Ovary (tissue), 9 donors: ENCODE measurements around the gene SYCP2L. TPM values are rescaled to one million over a fixed set of nuclear protein-coding genes. Genes with fewer than 3 reads are reported as not detected.

Experiments
- DNase-seq, 5 donors: peaks; one replicate each; pipeline ENCODE4 v3.0.0-alpha.2; 2019 to 2020
- H3K27ac ChIP-seq, 2 donors: fragments of 200-600 bp; one replicate each; pipeline versions ENCODE4 v1.5.1 to v1.8.0; 2019 to 2022
- H3K27me3 ChIP-seq: fragments of 200-600 bp; one replicate; pipeline ENCODE4 v1.8.0; 2022
- H3K36me3 ChIP-seq: fragments of 200-600 bp; sonication (generic); one replicate; pipeline ENCODE4 v1.5.1; 2019
- H3K4me1 ChIP-seq: one replicate; pipeline ENCODE4 v1.8.1; 2013; ENCODE audit warnings: mild to moderate bottlenecking, moderate library complexity; ENCODE audit not compliant: insufficient read depth
- H3K4me3 ChIP-seq: fragments of 200-600 bp; sonication (generic); one replicate; pipeline ENCODE4 v1.5.1; 2017
- H3K9me3 ChIP-seq, 2 donors: fragments of 200-600 bp in 1 of 2; sonication (generic) in 1 of 2; one replicate each; pipeline versions ENCODE4 v1.5.1 to v1.8.1; 2013 to 2019; ENCODE audit warnings: mild to moderate bottlenecking in 1 of 2, moderate library complexity in 1 of 2
- EP300 ChIP-seq: sonication (generic); formaldehyde crosslinking; IDR thresholded peaks from one replicate; pipeline ENCODE4 v1.6.1; 2017; ENCODE audit warnings: antibody characterized with exemption
- POLR2A ChIP-seq: fragments of 450-650 bp; IDR thresholded peaks from one replicate; pipeline ENCODE4 v1.6.1; 2017; ENCODE audit warnings: antibody characterized with exemption, mild to moderate bottlenecking, moderate library complexity
- WGBS, 3 donors: extraction: QIAGEN DNeasy Blood & Tissue Kit in 1 of 3; methylation state at CpG; one replicate each; pipeline versions ENCODE4 v1.1.5 to v1.1.7; 2013 to 2017; 5-methylcytosine and 5-hydroxymethylcytosine counted together
- intact Hi-C, 4 donors: fragments of 100-400 bp; cut with DNase I; formaldehyde crosslinking; loops; one replicate each; pipeline versions ENCODE4 v1.11.0 to v1.15.1; 2022 to 2023
- polyA plus RNA-seq, 2 donors: library from polyadenylated mRNA; stranded (reverse); fragments of 200-250 nt in 1 of 2; fragments of 350-450 nt in 1 of 2; fragmentation: Illumina TruSeq in 1 of 2; extraction: RNeasy Lipid Tissue Mini Kit (QIAGEN cat#74804) in 1 of 2; gene quantifications; one replicate each; pipeline ENCODE4 v1.2.3, GENCODE V29; 2013 to 2014
- total RNA-seq, 7 donors: library from RNA; depleted of rRNA in 2 of 7; stranded (reverse); fragments of >200 nt in 2 of 7; fragmentation: NEBNext Ultra II Directional in 3 of 7; extraction: Animal tissue kit (Norgen Biotek cat#: 25700) in 3 of 7; gene quantifications; one replicate each; pipeline versions ENCODE4 v1.1.0 to v1.2.4, GENCODE V29; 2016 to 2023
- TF ChIP-seq, protein P1 (sequence below), 3 donors: fragments of 450-650 bp in 2 of 3; fragments of 200-600 bp in 1 of 3; IDR thresholded peaks; one replicate each; pipeline versions ENCODE4 v1.5.1 to v1.8.0; 2016 to 2022; ENCODE audit warnings: antibody characterized with exemption in 3 of 3, mild to moderate bottlenecking in 1 of 3
- donor health status: DM: no; HTN: no; CAD: no; lungs with moderate emphysema.
- donor health status: DM: no; HTN: no; CAD: no.
- donor health status: Bipolar disorder and iron deficiency.
- donor health status: DM: yes; HTN: yes; CAD: no.
- donor health status: DM: no; HTN: no; CAD: no.
- donor health status: DM: yes; HTN: yes; CAD: no.

The SYCP2L gene
- total and polyA plus RNA-seq, 9 donors: 0.41 to 2.1 (median 1.2) TPM

DNA sequence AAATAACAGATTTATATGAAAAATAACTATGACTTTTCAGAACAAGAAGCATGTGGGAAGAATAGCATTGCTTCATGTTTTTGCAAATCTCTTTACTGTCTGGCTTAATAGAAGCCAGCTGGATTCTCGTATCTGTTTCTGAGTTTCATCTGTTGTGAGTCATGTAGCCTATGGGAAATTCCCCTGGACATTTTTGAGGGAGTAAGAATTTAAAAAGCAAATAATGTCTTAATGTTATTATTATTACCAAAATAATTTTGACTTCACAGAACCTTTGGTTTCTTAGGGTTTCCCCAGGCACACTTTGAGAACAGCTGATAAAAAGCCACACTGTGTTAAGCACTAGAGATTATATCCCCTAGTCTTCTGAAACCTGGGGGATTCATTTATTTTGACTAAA, 75.8 kb downstream of the SYCP2L start:
- DNase-seq: no peak
- Histone ChIP-seq H3K4me1 (peaks cover 2% of the 10 kb centered on the region), H3K36me3 (no peaks in the 10 kb centered on the region), H3K27ac (no peak overlapping the region), H3K4me3 (no peak overlapping the region), H3K27me3 (no peaks in the 10 kb centered on the region), H3K9me3 (no peaks in the 10 kb centered on the region)
- intact Hi-C loops: no loop called here
- 2 to 11% (median 5%) methylated on average over 1 of the region's 1 CpG for WGBS, 3 donors
- TF ChIP-seq, protein P1, sequence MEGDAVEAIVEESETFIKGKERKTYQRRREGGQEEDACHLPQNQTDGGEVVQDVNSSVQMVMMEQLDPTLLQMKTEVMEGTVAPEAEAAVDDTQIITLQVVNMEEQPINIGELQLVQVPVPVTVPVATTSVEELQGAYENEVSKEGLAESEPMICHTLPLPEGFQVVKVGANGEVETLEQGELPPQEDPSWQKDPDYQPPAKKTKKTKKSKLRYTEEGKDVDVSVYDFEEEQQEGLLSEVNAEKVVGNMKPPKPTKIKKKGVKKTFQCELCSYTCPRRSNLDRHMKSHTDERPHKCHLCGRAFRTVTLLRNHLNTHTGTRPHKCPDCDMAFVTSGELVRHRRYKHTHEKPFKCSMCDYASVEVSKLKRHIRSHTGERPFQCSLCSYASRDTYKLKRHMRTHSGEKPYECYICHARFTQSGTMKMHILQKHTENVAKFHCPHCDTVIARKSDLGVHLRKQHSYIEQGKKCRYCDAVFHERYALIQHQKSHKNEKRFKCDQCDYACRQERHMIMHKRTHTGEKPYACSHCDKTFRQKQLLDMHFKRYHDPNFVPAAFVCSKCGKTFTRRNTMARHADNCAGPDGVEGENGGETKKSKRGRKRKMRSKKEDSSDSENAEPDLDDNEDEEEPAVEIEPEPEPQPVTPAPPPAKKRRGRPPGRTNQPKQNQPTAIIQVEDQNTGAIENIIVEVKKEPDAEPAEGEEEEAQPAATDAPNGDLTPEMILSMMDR (IDR thresholded peaks at IDR 0.05): no peak
- TF ChIP-seq EP300 (no peak), POLR2A (no peak)

DNA sequence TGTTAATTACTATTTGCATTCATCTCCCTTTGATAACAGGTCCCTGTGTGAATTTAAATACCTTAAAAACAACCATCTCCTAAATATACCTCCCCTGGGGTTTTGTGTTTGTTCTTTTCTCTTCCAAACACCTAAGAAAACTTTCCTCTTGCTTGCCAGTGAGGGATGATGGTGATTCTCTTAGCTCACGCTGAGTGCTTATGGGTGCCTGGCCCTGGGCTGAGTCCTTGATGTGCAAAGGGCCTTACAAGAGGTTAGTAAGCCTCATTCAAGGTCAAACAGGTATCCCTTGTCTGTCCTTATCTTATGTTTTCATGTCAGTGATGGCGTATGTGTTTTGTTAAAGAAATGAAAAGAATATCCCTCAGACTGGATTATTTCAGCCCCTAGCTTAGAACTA, 76.3 kb downstream of the SYCP2L start:
- Histone ChIP-seq H3K4me1 (peaks cover 2% of the 10 kb centered on the region), H3K27ac (no peak overlapping the region), H3K27me3 (no peaks in the 10 kb centered on the region), H3K36me3 (no peaks in the 10 kb centered on the region), H3K9me3 (no peaks in the 10 kb centered on the region), H3K4me3 (no peak overlapping the region)
- DNase-seq: no peak
- TF ChIP-seq EP300: no peak
- TF ChIP-seq, protein P1 (IDR thresholded peaks at IDR 0.05): no peak
- no peak for TF ChIP-seq POLR2A
- intact Hi-C loops: no loop called here
- 13 to 33% (median 17%) methylated on average over 2 of the region's 2 CpGs for WGBS, 3 donors

DNA sequence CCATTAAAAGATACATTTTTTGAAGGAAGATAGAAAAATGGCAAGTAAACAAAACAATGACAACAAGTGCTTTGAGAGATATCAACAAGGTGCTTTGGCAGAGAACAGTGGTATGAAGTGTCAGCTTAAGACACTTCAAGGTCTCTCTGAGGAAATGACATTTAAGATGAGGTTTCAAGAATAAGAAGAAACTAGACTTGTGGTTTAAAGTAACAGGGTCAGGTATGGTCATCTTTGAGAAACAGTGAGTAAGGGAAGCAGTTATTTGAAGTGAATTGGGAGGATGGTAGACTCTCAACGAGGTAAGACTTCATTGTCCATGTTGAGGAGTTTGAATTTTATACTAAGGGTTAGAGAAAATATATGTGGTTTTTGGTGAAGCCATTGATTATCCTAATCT, 77.8 kb downstream of the SYCP2L start:
- no peaks in the 10 kb centered on the region for H3K36me3 ChIP-seq
- DNase-seq: no peak
- H3K27ac ChIP-seq: no peak overlapping the region
- intact Hi-C loops: no loop called here
- H3K4me3 ChIP-seq: no peak overlapping the region
- peaks cover 2% of the 10 kb centered on the region for H3K4me1 ChIP-seq
- H3K27me3 ChIP-seq: no peaks in the 10 kb centered on the region
- no peaks in the 10 kb centered on the region for H3K9me3 ChIP-seq
- no peak for TF ChIP-seq EP300
- TF ChIP-seq, protein P1 (IDR thresholded peaks at IDR 0.05): no peak
- no peak for TF ChIP-seq POLR2A
- 88 to 94% (median 93%) methylated on average over 1 of the region's 1 CpG for WGBS, 3 donors

DNA sequence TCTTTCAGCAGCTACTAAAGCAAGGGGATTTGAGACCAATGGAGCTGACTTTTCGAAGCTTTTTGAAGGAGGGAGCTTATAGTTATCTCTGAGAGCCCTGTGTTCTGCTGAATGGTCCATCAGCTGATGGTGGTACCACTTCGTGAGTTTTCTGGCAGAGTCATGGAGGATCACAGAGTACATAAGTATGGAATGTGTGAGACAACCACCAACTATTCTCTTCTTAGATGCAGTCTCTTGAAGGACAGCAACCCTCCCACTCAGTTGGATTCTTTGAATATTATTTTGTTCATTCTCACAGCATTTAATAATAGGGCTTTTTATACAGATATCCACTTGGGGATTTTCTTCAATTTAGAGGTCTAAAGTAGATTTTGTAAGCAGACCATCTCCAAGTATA, 81.9 kb downstream of the SYCP2L start:
- no peak for DNase-seq
- Histone ChIP-seq H3K9me3 (no peaks in the 10 kb centered on the region), H3K4me1 (no peaks in the 10 kb centered on the region), H3K36me3 (no peaks in the 10 kb centered on the region), H3K4me3 (no peak overlapping the region), H3K27ac (no peak overlapping the region), H3K27me3 (no peaks in the 10 kb centered on the region)
- intact Hi-C loops: no loop called here
- TF ChIP-seq, protein P1 (IDR thresholded peaks at IDR 0.05): no peak
- no peak for TF ChIP-seq EP300
- TF ChIP-seq POLR2A: no peak
- WGBS, 3 donors: 61 to 79% (median 63%) methylated on average over 2 of the region's 2 CpGs

DNA sequence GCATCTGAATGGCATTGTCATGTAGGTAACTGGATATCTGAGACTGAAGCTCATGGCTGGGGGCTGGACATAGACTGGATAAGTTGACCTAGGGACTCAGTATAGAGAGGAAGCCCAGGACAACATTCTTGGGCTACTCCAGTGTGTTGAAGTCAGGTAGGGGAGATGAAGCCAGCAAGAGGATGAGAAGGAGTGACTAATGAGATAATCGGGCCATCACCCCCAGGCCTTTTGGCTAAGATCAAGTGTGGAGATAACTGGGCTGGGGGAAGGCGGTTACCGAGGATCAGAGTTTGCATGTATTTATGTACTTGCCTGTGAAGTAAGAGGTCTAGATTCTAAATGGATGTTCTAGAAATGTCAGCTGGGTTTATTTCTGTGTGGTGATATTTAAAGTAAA, 83.9 kb downstream of the SYCP2L start:
- WGBS, 3 donors: 86 to 98% (median 95%) methylated on average over 3 of the region's 3 CpGs
- Histone ChIP-seq H3K4me3 (no peak overlapping the region), H3K9me3 (no peaks in the 10 kb centered on the region), H3K36me3 (no peaks in the 10 kb centered on the region), H3K27ac (no peak overlapping the region), H3K27me3 (no peaks in the 10 kb centered on the region), H3K4me1 (no peaks in the 10 kb centered on the region)
- TF ChIP-seq POLR2A: no peak
- no peak for TF ChIP-seq EP300
- TF ChIP-seq, protein P1 (IDR thresholded peaks at IDR 0.05): no peak
- no peak for DNase-seq
- intact Hi-C loops: no loop called here
